OCI-LY1 (cell line): ENCODE data around the gene NR2F1-AS1.

Experiments used
- CTCF ChIP-seq: fragments of 200-600 bp; sonication (generic), shearing (Covaris generic); IDR thresholded peaks from 2 replicates; pipeline ENCODE4 v1.5.1; 2017; ENCODE audit warnings: mild to moderate bottlenecking, antibody characterized with exemption, low read length, moderate library complexity, mixed read lengths
- EZH2 ChIP-seq: fragments of 200-600 bp; sonication (generic), shearing (Covaris generic); IDR thresholded peaks from 2 replicates; pipeline ENCODE4 v1.8.0; 2017; ENCODE audit warnings: borderline replicate concordance, mixed run types, mild to moderate bottlenecking, antibody characterized with exemption, low read length, moderate library complexity, mixed read lengths

GRCh38 chr5:93462916-93463315 lies 118.1 kb downstream of the NR2F1-AS1 start:
- no peak for TF ChIP-seq EZH2
- TF ChIP-seq CTCF: no peak
